ENCODE data around the gene SHROOM4. TPM values are rescaled to one million over a fixed set of nuclear protein-coding genes. Genes with fewer than 3 reads are reported as not detected.

Gene SHROOM4
- total and polyA plus RNA-seq, 3 experiments from 2014 or later: not detected

- peaks cover 0 to 1% of the 10 kb centered on the region in 2 donors for H3K27me3 Mint-ChIP-seq
- CTCF ChIA-PET: no interaction called here
- no peaks in the 10 kb centered on the region for H3K36me3 Mint-ChIP-seq
Measured at GRCh38 chrX:50726296-50726695, 87.7 kb downstream of the SHROOM4 start.

GRCh38 chrX:50725310-50725709, 88.7 kb downstream of the SHROOM4 start:
- Histone ChIP-seq H3K36me3 (ENCODE audit: insufficient read depth, low read length) (no peaks in the 10 kb centered on the region), H3K4me1 (ENCODE audit: insufficient read depth, low read length) (no peaks in the 10 kb centered on the region), H3K4me3 (ENCODE audit: low read length) (no peak overlapping the region), H3K27me3 (ENCODE audit: insufficient read depth, low read length, poor library complexity, severe bottlenecking) (no peaks in the 10 kb centered on the region), H3K9me3 (ENCODE audit: low read length) (no peaks in the 10 kb centered on the region), H3K27ac (ENCODE audit: low read depth, low read length) (no peak overlapping the region)
- Mint-ChIP-seq H3K27ac (no peak overlapping the region), H3K9me3 (no peaks in the 10 kb centered on the region), H3K27me3 (peaks cover 0 to 1% of the 10 kb centered on the region in 2 donors), H3K36me3 (no peaks in the 10 kb centered on the region), H3K4me3 (no peak overlapping the region), H3K4me1 (no peaks in the 10 kb centered on the region)
- ChIA-PET POLR2A (no interaction called here), CTCF (no interaction called here)
- DNase-seq: no peak

More at GRCh38 chrX:50726296-50726695, 87.7 kb downstream of the SHROOM4 start:
- POLR2A ChIA-PET: no interaction called here
- Histone ChIP-seq H3K27me3 (ENCODE audit: insufficient read depth, low read length, poor library complexity, severe bottlenecking) (no peaks in the 10 kb centered on the region), H3K4me1 (ENCODE audit: insufficient read depth, low read length) (no peaks in the 10 kb centered on the region), H3K9me3 (ENCODE audit: low read length) (no peaks in the 10 kb centered on the region), H3K36me3 (ENCODE audit: insufficient read depth, low read length) (no peaks in the 10 kb centered on the region), H3K27ac (ENCODE audit: low read depth, low read length) (no peak overlapping the region), H3K4me3 (ENCODE audit: low read length) (no peak overlapping the region)
- H3K27ac Mint-ChIP-seq: no peak overlapping the region
- H3K4me1 Mint-ChIP-seq: no peaks in the 10 kb centered on the region
- no peak for DNase-seq
- H3K9me3 Mint-ChIP-seq: no peaks in the 10 kb centered on the region
- no peak overlapping the region for H3K4me3 Mint-ChIP-seq

- Histone ChIP-seq H3K4me3 (ENCODE audit: low read length) (no peak overlapping the region), H3K9me3 (ENCODE audit: low read length) (no peaks in the 10 kb centered on the region), H3K36me3 (ENCODE audit: insufficient read depth, low read length) (no peaks in the 10 kb centered on the region), H3K4me1 (ENCODE audit: insufficient read depth, low read length) (no peaks in the 10 kb centered on the region), H3K27ac (ENCODE audit: low read depth, low read length) (no peak overlapping the region), H3K27me3 (ENCODE audit: insufficient read depth, low read length, poor library complexity, severe bottlenecking) (no peaks in the 10 kb centered on the region)
- ChIA-PET CTCF (no interaction called here), POLR2A (no interaction called here)
- no peaks in the 10 kb centered on the region for H3K9me3 Mint-ChIP-seq
- no peak overlapping the region for H3K4me3 Mint-ChIP-seq
- no peak for DNase-seq
- H3K4me1 Mint-ChIP-seq: no peaks in the 10 kb centered on the region
- no peaks in the 10 kb centered on the region for H3K36me3 Mint-ChIP-seq
- H3K27ac Mint-ChIP-seq: no peak overlapping the region
- H3K27me3 Mint-ChIP-seq: peaks cover 0 to 1% of the 10 kb centered on the region in 2 donors
Measured at GRCh38 chrX:50723006-50723405, 91.0 kb downstream of the SHROOM4 start.

- Histone ChIP-seq H3K9me3 (ENCODE audit: low read length) (no peaks in the 10 kb centered on the region), H3K4me3 (ENCODE audit: low read length) (no peak overlapping the region), H3K36me3 (ENCODE audit: insufficient read depth, low read length) (no peaks in the 10 kb centered on the region), H3K4me1 (ENCODE audit: insufficient read depth, low read length) (no peaks in the 10 kb centered on the region), H3K27ac (ENCODE audit: low read depth, low read length) (no peak overlapping the region), H3K27me3 (ENCODE audit: insufficient read depth, low read length, poor library complexity, severe bottlenecking) (no peaks in the 10 kb centered on the region)
- peaks cover 5 to 6% of the 10 kb centered on the region in 2 donors for H3K27me3 Mint-ChIP-seq
- ChIA-PET POLR2A (no interaction called here), CTCF (no interaction called here)
- H3K36me3 Mint-ChIP-seq: no peaks in the 10 kb centered on the region
- H3K4me3 Mint-ChIP-seq: no peak overlapping the region
- DNase-seq: no peak
- H3K9me3 Mint-ChIP-seq: no peaks in the 10 kb centered on the region
- H3K4me1 Mint-ChIP-seq: no peaks in the 10 kb centered on the region
- peak overlapping the region in 1 of 8 donors; percentile 21 for H3K27ac Mint-ChIP-seq
Measured at GRCh38 chrX:50721764-50722521, 92.1 kb downstream of the SHROOM4 start.

- Histone ChIP-seq H3K4me3 (ENCODE audit: low read length) (no peak overlapping the region), H3K4me1 (ENCODE audit: insufficient read depth, low read length) (no peaks in the 10 kb centered on the region), H3K27ac (ENCODE audit: low read depth, low read length) (no peak overlapping the region), H3K9me3 (ENCODE audit: low read length) (no peaks in the 10 kb centered on the region), H3K27me3 (ENCODE audit: insufficient read depth, low read length, poor library complexity, severe bottlenecking) (no peaks in the 10 kb centered on the region), H3K36me3 (ENCODE audit: insufficient read depth, low read length) (no peaks in the 10 kb centered on the region)
- Mint-ChIP-seq H3K4me1 (no peaks in the 10 kb centered on the region), H3K4me3 (no peak overlapping the region), H3K36me3 (no peaks in the 10 kb centered on the region), H3K27me3 (peaks cover 5 to 6% of the 10 kb centered on the region in 2 donors), H3K9me3 (no peaks in the 10 kb centered on the region), H3K27ac (peak overlapping the region in 1 of 8 donors; percentile 12)
- ChIA-PET CTCF (no interaction called here), POLR2A (no interaction called here)
- no peak for DNase-seq
Measured at GRCh38 chrX:50719614-50720013, 94.4 kb downstream of the SHROOM4 start.

GRCh38 chrX:50718776-50719175, 95.2 kb downstream of the SHROOM4 start:
- Histone ChIP-seq H3K27me3 (ENCODE audit: insufficient read depth, low read length, poor library complexity, severe bottlenecking) (no peaks in the 10 kb centered on the region), H3K4me3 (ENCODE audit: low read length) (no peak overlapping the region), H3K4me1 (ENCODE audit: insufficient read depth, low read length) (no peaks in the 10 kb centered on the region), H3K36me3 (ENCODE audit: insufficient read depth, low read length) (no peaks in the 10 kb centered on the region), H3K27ac (ENCODE audit: low read depth, low read length) (no peak overlapping the region), H3K9me3 (ENCODE audit: low read length) (no peaks in the 10 kb centered on the region)
- DNase-seq: no peak
- Mint-ChIP-seq H3K36me3 (no peaks in the 10 kb centered on the region), H3K27ac (no peak overlapping the region), H3K27me3 (peaks cover 5 to 6% of the 10 kb centered on the region in 2 donors), H3K4me1 (no peaks in the 10 kb centered on the region), H3K9me3 (no peaks in the 10 kb centered on the region), H3K4me3 (no peak overlapping the region)
- CTCF ChIA-PET: no interaction called here
- POLR2A ChIA-PET: no interaction called here

- Histone ChIP-seq H3K4me3 (ENCODE audit: low read length) (no peak overlapping the region), H3K27me3 (ENCODE audit: insufficient read depth, low read length, poor library complexity, severe bottlenecking) (no peaks in the 10 kb centered on the region), H3K36me3 (ENCODE audit: insufficient read depth, low read length) (no peaks in the 10 kb centered on the region), H3K9me3 (ENCODE audit: low read length) (no peaks in the 10 kb centered on the region), H3K27ac (ENCODE audit: low read depth, low read length) (no peak overlapping the region), H3K4me1 (ENCODE audit: insufficient read depth, low read length) (no peaks in the 10 kb centered on the region)
- POLR2A ChIA-PET: no interaction called here
- no peak for DNase-seq
- H3K4me1 Mint-ChIP-seq: no peaks in the 10 kb centered on the region
- no peak overlapping the region for H3K27ac Mint-ChIP-seq
- peaks cover 5 to 6% of the 10 kb centered on the region in 2 donors for H3K27me3 Mint-ChIP-seq
- no peaks in the 10 kb centered on the region for H3K36me3 Mint-ChIP-seq
- no peak overlapping the region for H3K4me3 Mint-ChIP-seq
- CTCF ChIA-PET: no interaction called here
- H3K9me3 Mint-ChIP-seq: no peaks in the 10 kb centered on the region
Measured at GRCh38 chrX:50716706-50717105, 97.3 kb downstream of the SHROOM4 start.

GRCh38 chrX:50712777-50713176, 101.2 kb downstream of the SHROOM4 start:
- DNase-seq: no peak
- H3K27ac ChIP-seq (ENCODE audit: low read depth, low read length): no peak overlapping the region
- H3K4me1 ChIP-seq (ENCODE audit: insufficient read depth, low read length): no peaks in the 10 kb centered on the region
- ChIA-PET CTCF (no interaction called here), POLR2A (no interaction called here)
- Mint-ChIP-seq H3K9me3 (no peaks in the 10 kb centered on the region), H3K27ac (no peak overlapping the region), H3K4me3 (no peak overlapping the region), H3K36me3 (no peaks in the 10 kb centered on the region), H3K27me3 (peaks cover 3 to 13% of the 10 kb centered on the region in 2 donors), H3K4me1 (no peaks in the 10 kb centered on the region)
- no peak overlapping the region for H3K4me3 ChIP-seq (ENCODE audit: low read length)
- H3K36me3 ChIP-seq (ENCODE audit: insufficient read depth, low read length): no peaks in the 10 kb centered on the region
- no peaks in the 10 kb centered on the region for H3K9me3 ChIP-seq (ENCODE audit: low read length)
- no peaks in the 10 kb centered on the region for H3K27me3 ChIP-seq (ENCODE audit: insufficient read depth, low read length, poor library complexity, severe bottlenecking)
